H1 (cell line): ENCODE data around the gene ELP6. TPM values are rescaled to one million over a fixed set of nuclear protein-coding genes. Genes with fewer than 3 reads are reported as not detected.
A peak's percentile ranks its signal among the peaks of the same experiment; 100 is the strongest.

ENCODE experiments used
- CTCF ChIA-PET: fragments of 300-600 bp; sonication (Branson Sonifier 250); formaldehyde crosslinking; loops from one replicate; lab custom pipeline; 2021; ENCODE audit not compliant: partially characterized antibody; lab: Charles Lee
- POLR2A ChIA-PET: fragments of 300-600 bp; sonication (Branson Sonifier 250); formaldehyde crosslinking; loops from one replicate; lab custom pipeline; 2021; ENCODE audit warnings: inconsistent platforms; ENCODE audit not compliant: partially characterized antibody; lab: Charles Lee
- DNase-seq, 2 experiments: peaks; one replicate each; pipeline versions ENCODE4 v3.0.0 to v3.0.0-alpha.2; 2010 to 2022; ENCODE audit warnings: low spot score in 2 of 2, low read depth in 1 of 2, mixed read lengths in 1 of 2
- FAIRE-seq: peaks from 2 replicates; lab custom pipeline; 2011; peaks lifted over from hg19 to GRCh38; lab: Jason Lieb, UNC
- H2AFZ ChIP-seq: 2 replicates; pipeline ENCODE4 v1.8.1; 2012; ENCODE audit warnings: low read length, inconsistent platforms
- H2AK5ac ChIP-seq: 2 replicates; pipeline ENCODE4 v1.6.1; 2013; ENCODE audit warnings: low read depth, low read length
- H2BK120ac ChIP-seq: replicated peaks from 2 replicates; pipeline ENCODE3; 2013; ENCODE audit warnings: low read depth, low read length, inconsistent platforms
- H2BK12ac ChIP-seq: 2 replicates; pipeline ENCODE4 v1.6.1; 2013; ENCODE audit warnings: low read depth, low read length
- H2BK15ac ChIP-seq: 2 replicates; pipeline ENCODE4 v1.6.1; 2013; ENCODE audit warnings: low read length
- H2BK20ac ChIP-seq: 2 replicates; pipeline ENCODE4 v1.6.1; 2013; ENCODE audit warnings: low read length
- H2BK5ac ChIP-seq: 2 replicates; pipeline ENCODE4 v1.6.1; 2013; ENCODE audit warnings: low read depth, low read length
- H3K14ac ChIP-seq: 2 replicates; pipeline ENCODE4 v1.6.1; 2013; ENCODE audit warnings: inconsistent platforms; ENCODE audit not compliant: insufficient read length
- H3K18ac ChIP-seq: 2 replicates; pipeline ENCODE4 v1.6.1; 2013; ENCODE audit warnings: low read length; ENCODE audit errors: extremely low read depth
- H3K23ac ChIP-seq: 2 replicates; pipeline ENCODE4 v1.6.1; 2013; ENCODE audit warnings: inconsistent platforms; ENCODE audit not compliant: insufficient read length
- H3K23me2 ChIP-seq: 2 replicates; pipeline ENCODE4 v1.6.1; 2013; ENCODE audit warnings: low read depth, low read length
- H3K27ac ChIP-seq: 2 replicates; pipeline ENCODE4 v1.6.1; 2011; ENCODE audit warnings: low read depth, low read length, inconsistent platforms
- H3K27me3 ChIP-seq, 4 experiments: replicated peaks in 1 of 4; 1 replicate in 1 of 4; 2 replicates in 3 of 4; pipeline versions ENCODE4 v1.6.1 to v1.8.1; 2011 to 2013; ENCODE audit warnings: low read length in 3 of 4, mild to moderate bottlenecking in 3 of 4, inconsistent platforms in 2 of 4, mixed read lengths in 2 of 4, moderate library complexity in 1 of 4; ENCODE audit not compliant: control insufficient read depth in 3 of 4, insufficient read depth in 3 of 4; ENCODE audit errors: extremely low read depth in 1 of 4
- H3K36me3 ChIP-seq, 4 experiments: 2 replicates each; pipeline versions ENCODE4 v1.6.1 to v1.8.1; 2011 to 2013; ENCODE audit warnings: mild to moderate bottlenecking in 4 of 4, low read length in 3 of 4, moderate library complexity in 2 of 4, control low read depth in 1 of 4, inconsistent platforms in 1 of 4; ENCODE audit not compliant: insufficient read depth in 4 of 4, control insufficient read depth in 2 of 4
- H3K4ac ChIP-seq: replicated peaks from 2 replicates; pipeline ENCODE3; 2013; ENCODE audit warnings: low read length, low read depth, mixed read lengths, inconsistent platforms; ENCODE audit not compliant: insufficient read length
- H3K4me1 ChIP-seq, 4 experiments: replicated peaks in 1 of 4; 1 replicate in 1 of 4; 2 replicates in 3 of 4; pipeline versions ENCODE4 v1.6.1 to v1.8.1; 2011 to 2013; ENCODE audit warnings: low read length in 3 of 4, inconsistent platforms in 2 of 4, mixed read lengths in 1 of 4; ENCODE audit not compliant: insufficient read depth in 4 of 4, control insufficient read depth in 3 of 4
- H3K4me2 ChIP-seq, 2 experiments: 2 replicates each; pipeline versions ENCODE4 v1.6.1 to v1.8.1; 2011 to 2013; ENCODE audit warnings: low read depth in 2 of 2, low read length in 2 of 2, control low read depth in 1 of 2, inconsistent platforms in 1 of 2, mild to moderate bottlenecking in 1 of 2; ENCODE audit not compliant: insufficient read depth in 1 of 2
- H3K4me3 ChIP-seq, 4 experiments: fragments of 200-600, 300-600 bp in 1 of 4; sonication (generic), shearing (Covaris generic), sonication (Bioruptor Twin) in 1 of 4; 2 replicates each; pipeline versions ENCODE4 v1.5.1 to v1.8.1; 2011 to 2016; ENCODE audit warnings: low read length in 4 of 4, low read depth in 3 of 4, control low read depth in 2 of 4, inconsistent platforms in 2 of 4, mild to moderate bottlenecking in 2 of 4, mixed read lengths in 1 of 4, moderate library complexity in 1 of 4; ENCODE audit not compliant: insufficient read depth in 2 of 4; ENCODE audit errors: extremely low read depth in 1 of 4
- H3K56ac ChIP-seq: replicated peaks from 2 replicates; pipeline ENCODE3; 2013; ENCODE audit warnings: low read depth, mild to moderate bottlenecking, mixed read lengths, low read length, inconsistent platforms; ENCODE audit not compliant: insufficient read length
- H3K79me1 ChIP-seq: 2 replicates; pipeline ENCODE4 v1.6.1; 2013; ENCODE audit warnings: low read depth, low read length, control low read depth
- H3K79me2 ChIP-seq, 2 experiments: 2 replicates each; pipeline versions ENCODE4 v1.6.1 to v1.8.1; 2012 to 2013; ENCODE audit warnings: low read length in 2 of 2, mild to moderate bottlenecking in 2 of 2, inconsistent platforms in 1 of 2; ENCODE audit not compliant: insufficient read depth in 2 of 2, control insufficient read depth in 1 of 2
- H3K9ac ChIP-seq, 4 experiments: replicated peaks in 1 of 4; 1 replicate in 1 of 4; 2 replicates in 3 of 4; pipeline versions ENCODE4 v1.6.1 to v1.8.1; 2011 to 2013; ENCODE audit warnings: low read depth in 3 of 4, low read length in 3 of 4, control low read depth in 2 of 4, mild to moderate bottlenecking in 2 of 4, moderate library complexity in 2 of 4, inconsistent platforms in 1 of 4; ENCODE audit errors: extremely low read depth in 1 of 4
- H3K9me3 ChIP-seq, 2 experiments: 2 replicates each; pipeline versions ENCODE4 v1.6.1 to v1.8.1; 2012 to 2013; ENCODE audit warnings: mild to moderate bottlenecking in 2 of 2, moderate library complexity in 2 of 2, control low read depth in 1 of 2, inconsistent platforms in 1 of 2, low read depth in 1 of 2, low read length in 1 of 2, mixed read lengths in 1 of 2; ENCODE audit not compliant: insufficient read depth in 2 of 2
- H4K20me1 ChIP-seq, 2 experiments: replicated peaks in 1 of 2; 2 replicates each; pipeline versions ENCODE3 to v1.8.1; 2011 to 2013; ENCODE audit warnings: inconsistent platforms in 2 of 2, low read length in 2 of 2, mild to moderate bottlenecking in 1 of 2; ENCODE audit not compliant: insufficient read depth in 2 of 2, control insufficient read depth in 1 of 2
- H4K5ac ChIP-seq: 2 replicates; pipeline ENCODE4 v1.6.1; 2013; ENCODE audit warnings: low read length, low read depth, mixed read lengths, inconsistent platforms; ENCODE audit not compliant: insufficient read length
- H4K8ac ChIP-seq: 2 replicates; pipeline ENCODE4 v1.8.0; 2013; ENCODE audit warnings: mild to moderate bottlenecking, moderate library complexity, low read length, inconsistent platforms; ENCODE audit not compliant: insufficient read depth; ENCODE audit errors: extremely low read depth
- H4K91ac ChIP-seq: replicated peaks from 2 replicates; pipeline ENCODE3; 2013; ENCODE audit warnings: low read length, mixed read lengths, inconsistent platforms; ENCODE audit not compliant: insufficient read length
- CBX5 ChIP-seq: fragments of 300-800, 300-1000 bp; sonication (generic); IDR thresholded peaks from 2 replicates; pipeline ENCODE4 v1.7.1; 2016; ENCODE audit warnings: antibody characterized with exemption, low read length, low read depth
- CHD2 ChIP-seq: IDR thresholded peaks from 2 replicates; pipeline ENCODE4 v1.6.1; 2012; ENCODE audit warnings: low read length, improper control_type of control experiment
- HDAC2 ChIP-seq, 2 experiments: fragments of 300-600 bp in 1 of 2; sonication (generic) in 1 of 2; IDR thresholded peaks; 2 replicates each; pipeline ENCODE4 v1.6.1; 2011 to 2012; ENCODE audit warnings: low read depth in 2 of 2, low read length in 2 of 2, mild to moderate bottlenecking in 2 of 2, moderate library complexity in 2 of 2, borderline replicate concordance in 1 of 2, inconsistent platforms in 1 of 2
- KDM1A ChIP-seq: fragments of 200-600, 300-600 bp; sonication (generic); IDR thresholded peaks from 2 replicates; pipeline ENCODE4 v1.7.1; 2016; ENCODE audit warnings: mild to moderate bottlenecking, low read length, borderline replicate concordance
- MAFK ChIP-seq: IDR thresholded peaks from 2 replicates; pipeline ENCODE4 v1.6.1; 2012; ENCODE audit warnings: low read depth, mild to moderate bottlenecking, improper control_type of control experiment, low read length
- POLR2A ChIP-seq, 2 experiments: IDR thresholded peaks; 1 replicate in 1 of 2; 2 replicates in 1 of 2; pipeline ENCODE4 v1.6.1; 2011; ENCODE audit warnings: low read depth in 2 of 2, low read length in 2 of 2, mild to moderate bottlenecking in 2 of 2; ENCODE audit errors: control extremely low read depth in 1 of 2
- RBBP5 ChIP-seq: IDR thresholded peaks from 2 replicates; pipeline ENCODE4 v1.7.1; 2012; ENCODE audit warnings: low read depth, mild to moderate bottlenecking, inconsistent platforms, low read length, moderate library complexity, borderline replicate concordance
- SIX5 ChIP-seq: IDR thresholded peaks from 2 replicates; pipeline ENCODE4 v1.6.1; 2011; ENCODE audit warnings: mild to moderate bottlenecking, low read depth, low read length
- SP1 ChIP-seq: IDR thresholded peaks from 2 replicates; pipeline ENCODE4 v1.6.1; 2011; ENCODE audit warnings: low read depth, low read length
- SP4 ChIP-seq: IDR thresholded peaks from 2 replicates; pipeline ENCODE4 v1.6.1; 2012; ENCODE audit warnings: low read length, inconsistent platforms
- TCF12 ChIP-seq: IDR thresholded peaks from 2 replicates; pipeline ENCODE4 v1.6.1; 2011; ENCODE audit warnings: low read depth, mild to moderate bottlenecking, low read length
- YY1 ChIP-seq: IDR thresholded peaks from 2 replicates; pipeline ENCODE4 v1.6.1; 2011; ENCODE audit warnings: low read depth, mild to moderate bottlenecking, low read length
- WGBS, 2 experiments: shearing (Covaris generic) in 1 of 2; methylation state at CpG; one replicate each; pipeline versions ENCODE4 v1.1.6 to v1.1.7; 2013 to 2015; ENCODE audit warnings: low lambda C conversion rate in 2 of 2, mixed read lengths in 2 of 2, inconsistent platforms in 1 of 2, low coverage in 1 of 2, missing lambda C conversion rate in 1 of 2; ENCODE audit not compliant: insufficient replicate concordance in 2 of 2, insufficient coverage in 1 of 2, insufficient read length in 1 of 2; ENCODE audit errors: extremely low coverage in 1 of 2, missing lambda C conversion rate in 1 of 2; 5-methylcytosine and 5-hydroxymethylcytosine counted together
- polyA plus RNA-seq, 7 experiments: library from polyadenylated mRNA; depleted of rRNA in 3 of 7; stranded (reverse) in 5 of 7; unstranded in 2 of 7; fragments of >200 nt in 5 of 7; fragments of 200-250 nt in 2 of 7; gene quantifications; 1 replicate in 5 of 7; 2 replicates in 1 of 7; 4 replicates in 1 of 7; pipeline versions ENCODE4 v1.2.1 to v1.2.3, GENCODE V29; 2011 to 2013; ENCODE audit warnings: missing spikeins in 2 of 7, mixed read lengths in 2 of 7
- total RNA-seq: library from RNA; stranded (reverse); fragmentation: NEBNext Ultra II Directional; extraction: Animal tissue kit (Norgen Biotek cat#: 25700); gene quantifications from 2 replicates; pipeline ENCODE4 v1.2.1, GENCODE V29; 2021

The ELP6 gene
- total and polyA plus RNA-seq, 2 of the 8 experiments (the other 6 are each of a cell fraction or from before 2014, with no cell fraction given), result 51.1 to 78.7 TPM

- no peak for FAIRE-seq
- 9% methylated on average over 52 of the region's 88 CpGs; no CpG with 5 or more reads in 1 of the 2 experiments for WGBS, 2 experiments
- H2BK5ac ChIP-seq, result peak within 1 kb of the TSS; percentile 20; the same call in 1 of the 2 replicates
- DNase-seq, result peak; percentile 67 to 99
- peak within 1 kb of the TSS; percentile 81 for H4K91ac ChIP-seq
- peak within 1 kb of the TSS; percentile 78 for H2BK120ac ChIP-seq
- 0 out of 2 replicates have a peak within 1 kb of the TSS, but pooled peaks have one; percentile 15 for H2AK5ac ChIP-seq
- POLR2A ChIA-PET, result interaction anchor here (0.8 to 1.7 kb wide), 6 partner anchors 10 to 350 kb away, joined by 3 to 5 read pairs (median 3); no protein-coding TSS in a partner anchor
- peak within 1 kb of the TSS; percentile 76 to 91 (median 86) for H3K4me3 ChIP-seq
- peaks cover 0 to 10% of the 10 kb centered on the region in 2 experiments for H4K20me1 ChIP-seq
- no peak within 1 kb of the TSS for H3K27ac ChIP-seq
- H3K9ac ChIP-seq, result peak within 1 kb of the TSS; percentile 46 to 68 (median 54)
- no peak within 1 kb of the TSS for H2BK20ac ChIP-seq
- H3K23me2 ChIP-seq, result peaks cover 3% of the 10 kb centered on the region; the same call in 1 of the 2 replicates
- peak within 1 kb of the TSS; percentile 32; the same call in 1 of the 2 replicates for H3K18ac ChIP-seq
- no peaks in the 10 kb centered on the region for H3K36me3 ChIP-seq
- H3K9me3 ChIP-seq, result no peaks in the 10 kb centered on the region
- no peak within 1 kb of the TSS; the same call in 1 of the 2 replicates for H2AFZ ChIP-seq
- peak within 1 kb of the TSS; percentile 80; the same call in 1 of the 2 replicates for H2BK12ac ChIP-seq
- CTCF ChIA-PET, result interaction anchor here (0.7 to 2.2 kb wide), 18 partner anchors 10 to 57 kb away, joined by 3 to 8 read pairs (median 4); no protein-coding TSS in a partner anchor
- H3K79me2 ChIP-seq, result peaks cover 7 to 43% of the 10 kb centered on the region in 2 experiments
- peaks cover 3 to 11% (median 4%) of the 10 kb centered on the region in 4 experiments; a peak in 3 of 7 replicates for H3K4me1 ChIP-seq
- peak within 1 kb of the TSS; percentile 91 for H4K5ac ChIP-seq
- H3K27me3 ChIP-seq, result no peaks in the 10 kb centered on the region
- H3K4ac ChIP-seq, result no peak within 1 kb of the TSS
- no peak within 1 kb of the TSS for H2BK15ac ChIP-seq
- peak within 1 kb of the TSS; percentile 77 to 78 for H3K4me2 ChIP-seq
- H3K14ac ChIP-seq, result no peak within 1 kb of the TSS
- H3K23ac ChIP-seq, result no peak within 1 kb of the TSS
- H3K79me1 ChIP-seq, result peaks cover 6% of the 10 kb centered on the region; the same call in 1 of the 2 replicates
- peak within 1 kb of the TSS; percentile 19 for H3K56ac ChIP-seq
- H4K8ac ChIP-seq, result peak within 1 kb of the TSS; percentile 85
- TF ChIP-seq CBX5, result no peak
- peak; percentile 48; the same call in 1 of the 2 replicates for TF ChIP-seq SP1
- peak; percentile 75; the same call in 1 of the 2 replicates for TF ChIP-seq CHD2
- peak; percentile 90 for TF ChIP-seq RBBP5
- peak; percentile 91; the same call in 1 of the 2 replicates for TF ChIP-seq KDM1A
- TF ChIP-seq TCF12, result 0 out of 2 replicates have a peak, but pooled peaks have one; percentile 25
- 0 out of 4 replicates have a peak, but pooled peaks of 1 of the 2 experiments have one; percentile 12 for TF ChIP-seq HDAC2 (IDR thresholded peaks at IDR 0.05; ENCODE audit: borderline replicate concordance in 1 of 2, low read depth in 2 of 2, low read length in 2 of 2)
- TF ChIP-seq MAFK, result no peak
- peak; percentile 84 for TF ChIP-seq YY1
- TF ChIP-seq SIX5, result no peak
- TF ChIP-seq SP4, result peak; percentile 63; the same call in 1 of the 2 replicates
- no peak; a peak in 1 of 3 replicates for TF ChIP-seq POLR2A (IDR thresholded peaks at IDR 0.05; ENCODE audit: control extremely low read depth in 1 of 2, low read depth in 2 of 2, low read length in 2 of 2)
Observed at GRCh38 chr3:47475570-47476329, 37.8 kb downstream of the ELP6 start, which contains the start of gene SCAP. TSS of gene SCAP (minus strand) at chr3:47475941. CDS start at chr3:47442993, 32,948 bp downstream.
